ENCODE measurements around the gene PLK2. TPM values are rescaled to one million over a fixed set of nuclear protein-coding genes. Genes with fewer than 3 reads are reported as not detected.

PLK2 gene
- total and polyA plus RNA-seq, 9 of the 15 experiments (the other 6 are each of a cell fraction or from before 2014, with no cell fraction given), result 0.58 TPM; not detected in 8

Other genes with a start within 250 kb of the PLK2 start
- not detected in 2 replicates for gene GAPT, start 31.3 kb upstream of the PLK2 start, total RNA-seq (2014; rRNA removed)
- gene GAPT, start 31.3 kb upstream of the PLK2 start, total RNA-seq (2014; rRNA removed; fragmentation: Illumina TruSeq; extraction: Trizol), result not detected in 2 replicates
- gene GAPT, start 31.3 kb upstream of the PLK2 start, total RNA-seq (2015; rRNA removed; fragmentation: Illumina TruSeq; extraction: Trizol), result not detected in 2 replicates
- gene GAPT, start 31.3 kb upstream of the PLK2 start, total RNA-seq (2021), result not detected in 2 replicates
- not detected in 2 replicates for gene GAPT, start 31.3 kb upstream of the PLK2 start, polyA plus RNA-seq (2011; rRNA removed)
- gene GAPT, start 31.3 kb upstream of the PLK2 start, polyA plus RNA-seq (2014; fragmentation: Illumina TruSeq; extraction: Trizol), result not detected in 2 replicates
- not detected for gene GAPT, start 31.3 kb upstream of the PLK2 start, polyA plus RNA-seq (2014; fragmentation: Nextera tagmentation; extraction: Ambion mirVana)
- not detected in 2 replicates for gene GAPT, start 31.3 kb upstream of the PLK2 start, polyA plus RNA-seq (2014; rRNA removed)
- not detected in 2 replicates for gene RAB3C, start 123.0 kb upstream of the PLK2 start, total RNA-seq (2014; rRNA removed)
- not detected in 2 replicates for gene RAB3C, start 123.0 kb upstream of the PLK2 start, total RNA-seq (2014; rRNA removed; fragmentation: Illumina TruSeq; extraction: Trizol)
- gene RAB3C, start 123.0 kb upstream of the PLK2 start, total RNA-seq (2015; rRNA removed; fragmentation: Illumina TruSeq; extraction: Trizol), result not detected in 2 replicates
- gene RAB3C, start 123.0 kb upstream of the PLK2 start, total RNA-seq (2021), result not detected in 2 replicates
- gene RAB3C, start 123.0 kb upstream of the PLK2 start, polyA plus RNA-seq (2011; rRNA removed), result not detected in 2 replicates
- not detected in 2 replicates for gene RAB3C, start 123.0 kb upstream of the PLK2 start, polyA plus RNA-seq (2014; fragmentation: Illumina TruSeq; extraction: Trizol)
- not detected for gene RAB3C, start 123.0 kb upstream of the PLK2 start, polyA plus RNA-seq (2014; fragmentation: Nextera tagmentation; extraction: Ambion mirVana)
- gene RAB3C, start 123.0 kb upstream of the PLK2 start, polyA plus RNA-seq (2014; rRNA removed), result not detected in 2 replicates